GM18861 (cell line): ENCODE data around the gene LIF.
"Not testable (repeated sequence)": the region's sequence is repeated elsewhere in the genome, so short reads cannot be mapped to it uniquely, and the experiment has no call there.

Experiments used
- ATAC-seq: cut with Tn5 transposase; IDR thresholded peaks from one replicate; pipeline ENCODE4 v1.9.1; 2021; ENCODE audit not compliant: unreplicated experiment

The LIF gene

GRCh38 chr22:30228509-30229359 is 17.8 kb downstream of the LIF start:
- no peak for ATAC-seq

DNA sequence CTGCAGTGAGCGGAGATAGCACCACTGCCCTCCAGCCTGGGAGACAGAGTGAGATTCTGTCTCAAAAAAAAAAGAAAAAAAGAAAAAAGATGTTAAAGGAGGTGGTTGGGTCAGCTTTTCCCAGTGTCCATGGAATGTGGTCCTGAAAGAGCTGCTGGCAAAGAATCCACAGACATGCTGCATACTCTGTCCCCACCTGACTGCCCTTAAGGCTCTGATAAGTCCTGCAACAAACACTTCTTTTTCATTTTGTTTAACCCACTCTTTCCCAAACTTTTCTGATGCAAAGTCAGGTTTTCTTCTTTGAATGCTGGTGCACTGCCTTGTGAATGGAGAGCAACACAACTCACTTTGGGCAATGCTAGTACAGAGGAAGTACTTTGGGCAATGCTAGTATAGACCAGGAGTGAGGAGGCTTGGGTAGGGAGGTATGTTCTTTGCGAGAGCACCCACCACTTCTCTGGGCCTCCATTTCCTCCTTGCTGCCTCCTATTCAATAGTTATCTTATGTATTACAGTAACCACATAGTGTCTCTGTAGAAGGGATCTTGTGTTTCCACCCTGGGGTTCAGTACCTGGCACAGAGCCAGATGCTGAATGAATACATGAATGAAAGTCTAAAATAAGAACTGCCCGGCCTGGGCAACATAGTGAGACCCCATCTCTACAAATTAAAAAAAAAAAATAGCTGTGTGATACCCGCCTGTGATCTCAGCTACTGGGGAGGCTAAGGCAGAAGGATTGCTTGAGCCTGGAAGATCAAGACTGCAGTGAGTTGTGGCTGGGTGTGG is 18.9 kb downstream of the LIF start:
- ATAC-seq = no peak

GRCh38 chr22:30226192-30226832 is 20.2 kb downstream of the LIF start:
- ATAC-seq = no peak

GRCh38 chr22:30225220-30225927 is 21.2 kb downstream of the LIF start:
- no peak for ATAC-seq

GRCh38 chr22:30224161-30224857 is 22.2 kb downstream of the LIF start:
- no peak for ATAC-seq

- no peak for ATAC-seq
Observed at GRCh38 chr22:30223303-30223702, 23.3 kb downstream of the LIF start.

GRCh38 chr22:30222321-30222720 is 24.2 kb downstream of the LIF start:
- no peak for ATAC-seq

GRCh38 chr22:30221121-30221992 is 25.2 kb downstream of the LIF start:
- no peak for ATAC-seq

GRCh38 chr22:30220338-30221012 is 26.1 kb downstream of the LIF start:
- no peak for ATAC-seq

- no peak for ATAC-seq
Observed at GRCh38 chr22:30219668-30220278, 26.8 kb downstream of the LIF start.

GRCh38 chr22:30219049-30219654 is 27.4 kb downstream of the LIF start:
- ATAC-seq = no peak

- no peak for ATAC-seq
Observed at GRCh38 chr22:30217698-30218560, 28.6 kb downstream of the LIF start.

- ATAC-seq = no peak
Observed at GRCh38 chr22:30216710-30217109, 29.8 kb downstream of the LIF start.

DNA sequence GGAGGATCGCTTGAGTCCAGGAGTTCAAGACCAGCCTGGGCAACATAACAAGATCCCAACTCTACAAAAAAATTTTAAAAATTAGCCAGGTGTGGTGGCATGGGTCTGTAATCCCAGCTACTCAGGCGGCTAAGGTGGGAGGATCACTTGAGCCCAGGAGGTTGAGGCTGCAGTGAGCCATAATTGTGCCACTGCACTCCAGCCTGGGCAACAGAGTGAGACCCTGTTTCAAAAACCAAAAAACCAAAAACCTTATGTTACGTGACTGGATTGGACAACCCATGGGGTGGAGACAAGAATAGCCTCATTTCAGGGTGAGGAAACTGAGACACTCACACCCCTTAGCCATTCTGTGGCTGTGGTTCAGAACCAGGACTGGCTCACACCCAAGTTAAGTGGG is 30.3 kb downstream of the LIF start:
- ATAC-seq = not testable (repeated sequence)

DNA sequence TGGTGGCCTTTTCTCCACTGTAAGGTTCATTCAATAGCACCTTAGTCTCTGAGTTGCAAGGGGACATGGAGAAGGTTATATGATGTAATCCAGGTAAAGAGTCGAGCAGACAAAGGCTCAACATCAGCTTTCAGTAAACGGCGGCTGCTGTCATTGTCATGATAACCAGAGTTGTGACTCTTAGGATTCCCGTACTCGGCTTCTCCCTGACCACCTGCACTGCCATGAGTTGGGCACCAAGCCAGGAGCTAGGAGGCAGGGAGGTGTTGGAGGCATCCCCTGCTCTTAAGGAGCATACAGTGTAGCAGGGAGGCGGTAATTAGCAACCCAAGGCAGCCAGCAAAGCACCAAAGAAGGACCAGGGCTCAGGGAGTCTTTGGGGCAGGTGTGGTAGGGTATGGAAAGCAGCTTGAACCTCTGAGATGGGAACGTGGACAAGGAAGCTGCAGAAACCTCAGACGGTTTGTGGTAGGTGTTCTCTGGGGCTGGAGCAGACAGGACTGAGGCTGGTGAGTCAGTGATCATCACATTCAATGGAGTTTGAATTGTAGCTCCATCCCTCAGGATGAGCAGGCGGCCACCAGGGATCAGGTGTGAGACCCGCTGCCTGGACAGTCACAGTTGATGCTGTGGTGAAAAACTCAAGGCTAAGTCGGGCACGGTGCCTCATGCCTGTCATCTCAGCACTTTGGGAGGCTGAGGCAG is 31.7 kb downstream of the LIF start:
- ATAC-seq = no peak

DNA sequence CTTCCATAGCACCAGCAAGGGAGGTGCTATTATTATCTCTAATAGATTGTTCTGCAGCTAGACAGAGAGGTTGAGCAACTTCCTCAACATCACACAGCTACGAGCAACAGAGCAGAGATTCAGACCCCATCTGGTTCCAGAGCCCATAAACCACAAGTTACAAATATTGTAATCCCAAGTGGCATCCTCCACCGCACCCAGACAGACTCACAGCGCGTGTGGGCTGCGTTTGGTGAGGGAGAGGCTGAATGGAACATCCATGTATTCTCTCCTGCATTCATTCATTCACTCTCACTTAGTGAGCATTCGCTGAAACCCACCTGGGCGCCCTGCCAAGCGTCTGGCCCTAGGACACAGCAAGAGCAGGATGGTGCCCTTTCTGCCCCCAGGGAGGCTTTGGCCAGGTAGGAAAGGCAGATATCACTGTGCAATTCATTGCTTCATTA is 33.5 kb downstream of the LIF start:
- ATAC-seq = no peak
